Kidney epithelial cell (primary cell): Measurements from ENCODE around the gene DBH. TPM values are rescaled to one million over a fixed set of nuclear protein-coding genes. Genes with fewer than 3 reads are reported as not detected.

ENCODE experiments used
- DNase-seq: peaks from one replicate; pipeline ENCODE4 v3.0.0-alpha.2; 2010; ENCODE audit warnings: low read depth
- H3K27me3 ChIP-seq: 2 replicates; pipeline ENCODE4 v1.6.0; 2011; ENCODE audit warnings: low read length; ENCODE audit not compliant: control insufficient read depth, insufficient read depth
- H3K36me3 ChIP-seq: 2 replicates; pipeline ENCODE4 v1.5.1; 2011; ENCODE audit warnings: low read length; ENCODE audit not compliant: control insufficient read depth, insufficient read depth
- H3K4me3 ChIP-seq: 2 replicates; pipeline ENCODE4 v1.5.1; 2011; ENCODE audit warnings: low read depth, mild to moderate bottlenecking, control low read depth, low read length
- total RNA-seq: library from RNA; depleted of rRNA; stranded (reverse); fragments of >200 nt; gene quantifications from 2 replicates; pipeline ENCODE4 v1.2.3, GENCODE V29; 2015
- TF ChIP-seq, protein P1 (sequence below): IDR thresholded peaks from 2 replicates; pipeline ENCODE4 v1.5.1; 2011; ENCODE audit warnings: mild to moderate bottlenecking, moderate library complexity, low read length, control low read depth, inconsistent platforms; ENCODE audit not compliant: insufficient read depth, poor library complexity, severe bottlenecking

Gene DBH
- total RNA-seq, 1 donor from 2014 or later: not detected

DNA sequence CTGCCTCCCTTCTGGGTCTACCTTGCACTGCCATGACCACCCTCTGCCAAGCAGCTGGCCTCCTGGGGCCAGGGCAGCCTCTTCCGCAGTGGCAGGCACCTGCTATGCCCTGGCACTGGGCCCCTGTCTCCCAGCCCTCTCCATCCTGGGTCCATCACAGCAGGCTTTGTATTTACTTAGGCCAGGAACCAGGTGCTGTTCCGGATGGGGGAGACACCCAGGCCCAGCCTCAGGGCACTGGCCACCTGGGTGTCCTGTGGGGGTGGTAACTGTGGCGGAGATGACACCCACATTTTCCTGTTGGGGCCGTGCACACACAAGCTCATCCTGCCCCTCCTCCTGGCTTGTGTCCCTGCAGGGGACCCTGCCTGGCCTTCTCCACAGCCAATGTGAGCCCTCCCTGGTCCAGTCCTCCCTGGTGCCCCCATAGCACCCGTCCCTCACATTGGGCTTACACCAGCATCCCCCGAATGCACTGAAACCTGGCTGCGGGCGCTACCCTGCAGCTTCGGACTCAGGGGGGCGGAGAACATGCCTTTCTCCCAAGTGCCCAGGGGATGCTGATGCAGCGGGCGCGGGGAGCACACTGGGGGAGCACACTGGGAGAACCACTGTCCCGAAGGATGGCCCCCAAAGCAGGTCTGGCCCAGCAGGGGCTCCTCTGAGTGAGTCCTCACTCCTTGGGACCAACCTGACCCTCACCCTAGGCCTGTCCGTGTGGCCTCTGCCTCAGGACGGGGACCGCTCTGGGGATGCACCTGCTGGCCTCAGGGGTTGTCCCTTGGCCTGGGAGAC lies 44.9 kb upstream of the DBH start:
- Histone ChIP-seq H3K27me3 (peaks cover 10% of the 10 kb centered on the region), H3K36me3 (no peaks in the 10 kb centered on the region), H3K4me3 (no peak overlapping the region)
- TF ChIP-seq, protein P1, sequence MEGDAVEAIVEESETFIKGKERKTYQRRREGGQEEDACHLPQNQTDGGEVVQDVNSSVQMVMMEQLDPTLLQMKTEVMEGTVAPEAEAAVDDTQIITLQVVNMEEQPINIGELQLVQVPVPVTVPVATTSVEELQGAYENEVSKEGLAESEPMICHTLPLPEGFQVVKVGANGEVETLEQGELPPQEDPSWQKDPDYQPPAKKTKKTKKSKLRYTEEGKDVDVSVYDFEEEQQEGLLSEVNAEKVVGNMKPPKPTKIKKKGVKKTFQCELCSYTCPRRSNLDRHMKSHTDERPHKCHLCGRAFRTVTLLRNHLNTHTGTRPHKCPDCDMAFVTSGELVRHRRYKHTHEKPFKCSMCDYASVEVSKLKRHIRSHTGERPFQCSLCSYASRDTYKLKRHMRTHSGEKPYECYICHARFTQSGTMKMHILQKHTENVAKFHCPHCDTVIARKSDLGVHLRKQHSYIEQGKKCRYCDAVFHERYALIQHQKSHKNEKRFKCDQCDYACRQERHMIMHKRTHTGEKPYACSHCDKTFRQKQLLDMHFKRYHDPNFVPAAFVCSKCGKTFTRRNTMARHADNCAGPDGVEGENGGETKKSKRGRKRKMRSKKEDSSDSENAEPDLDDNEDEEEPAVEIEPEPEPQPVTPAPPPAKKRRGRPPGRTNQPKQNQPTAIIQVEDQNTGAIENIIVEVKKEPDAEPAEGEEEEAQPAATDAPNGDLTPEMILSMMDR: no peak
- no peak for DNase-seq

DNA sequence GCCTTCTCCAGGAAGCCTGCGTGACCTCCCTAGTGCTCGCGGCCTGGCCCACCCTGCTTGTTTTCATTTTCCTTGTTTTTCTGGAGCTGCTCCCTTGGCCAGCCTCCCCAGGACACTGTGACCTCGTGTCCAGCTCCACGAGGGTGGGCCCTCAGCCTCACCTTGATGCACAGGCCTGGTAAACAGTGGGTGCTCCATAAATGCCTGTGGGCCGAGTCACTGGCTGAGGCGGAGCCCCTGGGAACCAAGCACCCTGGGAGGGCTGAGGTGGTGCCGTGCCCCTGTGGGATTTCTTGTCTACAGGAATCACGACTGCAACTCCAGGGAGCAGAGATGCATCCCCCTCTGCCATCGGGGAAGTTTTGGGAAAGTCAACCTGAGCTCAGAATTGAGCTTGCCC lies 44.2 kb upstream of the DBH start:
- DNase-seq: no peak
- H3K36me3 ChIP-seq: no peaks in the 10 kb centered on the region
- peaks cover 4% of the 10 kb centered on the region for H3K27me3 ChIP-seq
- no peak overlapping the region for H3K4me3 ChIP-seq
- TF ChIP-seq, protein P1: no peak

DNA sequence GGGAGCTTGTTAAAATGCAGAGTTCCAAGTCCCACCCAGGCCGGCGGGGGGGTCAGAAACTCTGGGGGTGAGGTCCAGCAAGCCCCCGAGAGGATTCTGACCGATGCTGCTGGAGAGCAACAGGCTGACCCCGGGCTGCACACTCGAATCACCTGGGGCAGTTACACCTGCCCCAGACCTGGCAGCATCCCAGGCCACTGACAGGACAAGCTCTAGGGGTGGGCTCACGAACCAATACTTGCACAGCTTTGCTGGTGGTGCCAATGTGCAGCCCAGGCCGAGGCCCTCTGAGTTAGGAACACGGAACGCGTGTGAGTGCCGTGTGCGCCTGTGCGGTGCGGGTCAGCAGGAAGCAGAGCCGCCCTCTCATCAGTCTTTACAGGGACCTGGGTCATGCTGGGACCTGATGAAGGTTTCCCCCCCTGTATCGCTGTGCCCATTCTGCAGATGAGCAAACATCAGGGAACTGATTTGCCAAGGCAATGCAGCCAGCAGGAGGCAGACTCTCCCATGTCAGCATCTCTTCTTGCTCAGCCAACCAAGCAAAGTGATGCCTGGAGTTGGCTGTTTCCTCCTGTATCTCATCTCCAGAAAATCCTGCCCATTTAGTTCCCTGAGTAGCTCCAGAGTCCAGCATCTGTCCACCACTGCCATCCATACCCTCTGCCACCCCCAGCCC lies 43.3 kb upstream of the DBH start:
- H3K27me3 ChIP-seq: no peaks in the 10 kb centered on the region
- DNase-seq: no peak
- TF ChIP-seq, protein P1: no peak
- no peaks in the 10 kb centered on the region for H3K36me3 ChIP-seq
- H3K4me3 ChIP-seq: no peak overlapping the region

DNA sequence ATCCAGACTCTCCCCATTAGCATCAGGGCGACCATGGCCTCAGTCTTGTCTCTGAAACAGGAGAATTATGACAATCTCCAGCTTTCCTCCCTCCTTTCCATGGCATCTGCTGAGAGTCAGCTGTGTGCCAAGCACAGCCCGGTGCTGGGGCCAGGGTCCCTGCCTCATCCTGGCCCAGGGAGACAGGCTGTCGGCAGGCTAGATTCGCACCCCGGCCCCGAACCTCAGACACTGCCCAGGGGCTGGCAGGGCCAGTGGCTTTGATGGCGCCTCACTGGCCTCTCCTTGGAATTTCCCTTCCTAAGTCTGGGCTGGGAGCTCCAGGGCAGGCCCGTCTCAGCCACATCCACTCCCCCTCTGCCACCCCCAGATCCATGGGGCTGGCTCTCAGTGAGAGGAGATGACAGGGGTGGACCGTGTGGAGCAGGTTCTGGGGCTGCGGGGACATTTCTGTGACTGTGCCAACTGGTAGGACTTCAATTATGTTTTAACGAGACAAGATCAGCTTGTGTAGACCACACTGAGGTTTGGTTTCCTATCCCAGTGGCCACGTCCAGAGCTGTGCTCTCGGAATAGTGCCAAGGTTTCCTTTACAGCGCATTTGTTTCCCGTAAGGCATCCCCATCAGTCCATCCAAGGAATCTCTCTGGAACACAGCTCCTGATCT lies 42.4 kb upstream of the DBH start:
- no peaks in the 10 kb centered on the region for H3K36me3 ChIP-seq
- H3K4me3 ChIP-seq: no peak overlapping the region
- no peak for DNase-seq
- H3K27me3 ChIP-seq: no peaks in the 10 kb centered on the region
- TF ChIP-seq, protein P1: no peak

DNA sequence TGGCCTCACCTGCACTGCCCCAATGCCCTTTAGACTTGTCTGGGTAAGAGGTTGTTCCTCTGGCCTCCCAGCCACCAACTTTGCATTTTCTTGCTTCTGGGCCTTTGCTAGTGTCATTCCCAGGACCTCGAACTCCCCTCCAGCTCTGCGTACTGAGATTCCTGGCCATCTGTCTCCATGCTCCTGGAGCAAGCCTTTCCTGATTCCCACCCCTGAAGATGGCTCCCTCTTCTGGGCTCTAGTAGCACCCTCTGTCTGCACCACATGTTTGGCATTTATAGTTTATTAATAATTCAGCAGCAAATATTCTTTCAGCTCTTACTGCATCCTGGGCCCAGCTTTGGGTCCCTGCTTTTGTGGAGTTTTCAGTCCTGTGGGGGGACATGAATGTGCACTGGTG lies 41.9 kb upstream of the DBH start:
- DNase-seq: no peak
- Histone ChIP-seq H3K27me3 (no peaks in the 10 kb centered on the region), H3K4me3 (no peak overlapping the region), H3K36me3 (no peaks in the 10 kb centered on the region)
- TF ChIP-seq, protein P1: no peak
